Panc1 (cell line): ENCODE measurements around the gene CILP2.

Source experiments
- POLR2AphosphoS5 ChIP-seq: IDR thresholded peaks from 2 replicates; pipeline ENCODE4 v1.6.1; 2012; ENCODE audit warnings: mild to moderate bottlenecking, low read depth, low read length, moderate library complexity
- TCF7L2 ChIP-seq: IDR thresholded peaks from 2 replicates; pipeline ENCODE4 v1.6.1; 2011; ENCODE audit warnings: mild to moderate bottlenecking, low read depth, low read length, inconsistent platforms
- TF ChIP-seq, protein P1 (sequence below), 2 experiments: IDR thresholded peaks; 2 replicates each; pipeline ENCODE4 v1.6.1; 2011 to 2012; ENCODE audit warnings: low read depth in 2 of 2, control low read depth in 1 of 2, low read length in 1 of 2, mild to moderate bottlenecking in 1 of 2, moderate library complexity in 1 of 2; ENCODE audit not compliant: insufficient read depth in 1 of 2
- TF ChIP-seq, protein P2 (sequence below): fragments of 450-650 bp; IDR thresholded peaks from 2 replicates; pipeline ENCODE4 v1.5.1; 2017; ENCODE audit warnings: mild to moderate bottlenecking

DNA sequence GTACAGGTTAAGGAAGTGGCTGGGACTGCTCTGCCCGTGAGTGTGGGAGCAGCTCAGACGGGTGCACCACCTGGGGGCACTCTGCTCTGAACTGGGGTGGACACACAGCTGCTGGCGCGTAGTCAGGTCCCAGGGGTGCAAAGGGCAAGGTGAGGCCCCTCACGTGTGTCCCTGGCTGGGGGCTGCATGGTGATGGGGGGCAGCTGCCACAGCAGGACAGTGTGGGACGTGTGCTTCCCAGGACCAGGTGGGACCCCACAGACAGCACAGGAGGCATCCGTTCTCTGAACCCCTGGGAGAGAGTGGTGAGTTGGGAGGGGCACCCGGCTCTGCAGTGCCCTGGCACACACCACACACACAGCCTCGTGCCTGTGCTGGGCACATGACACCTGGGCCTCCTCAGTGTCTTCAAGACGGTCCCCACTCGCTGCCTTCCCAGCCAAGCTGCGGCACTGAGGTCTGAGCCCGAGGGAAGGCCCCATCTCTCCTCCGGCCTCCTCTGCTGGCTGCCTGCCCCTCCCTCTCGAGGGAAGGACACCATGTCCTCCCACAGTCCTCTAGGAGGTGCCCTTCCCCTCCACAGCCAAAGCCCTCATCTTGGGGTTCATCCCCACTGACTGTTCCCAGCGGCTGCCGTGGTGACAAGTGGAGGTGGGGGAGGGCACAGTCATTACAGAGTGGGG is 24.7 kb downstream of the CILP2 start:
- TF ChIP-seq, protein P1, sequence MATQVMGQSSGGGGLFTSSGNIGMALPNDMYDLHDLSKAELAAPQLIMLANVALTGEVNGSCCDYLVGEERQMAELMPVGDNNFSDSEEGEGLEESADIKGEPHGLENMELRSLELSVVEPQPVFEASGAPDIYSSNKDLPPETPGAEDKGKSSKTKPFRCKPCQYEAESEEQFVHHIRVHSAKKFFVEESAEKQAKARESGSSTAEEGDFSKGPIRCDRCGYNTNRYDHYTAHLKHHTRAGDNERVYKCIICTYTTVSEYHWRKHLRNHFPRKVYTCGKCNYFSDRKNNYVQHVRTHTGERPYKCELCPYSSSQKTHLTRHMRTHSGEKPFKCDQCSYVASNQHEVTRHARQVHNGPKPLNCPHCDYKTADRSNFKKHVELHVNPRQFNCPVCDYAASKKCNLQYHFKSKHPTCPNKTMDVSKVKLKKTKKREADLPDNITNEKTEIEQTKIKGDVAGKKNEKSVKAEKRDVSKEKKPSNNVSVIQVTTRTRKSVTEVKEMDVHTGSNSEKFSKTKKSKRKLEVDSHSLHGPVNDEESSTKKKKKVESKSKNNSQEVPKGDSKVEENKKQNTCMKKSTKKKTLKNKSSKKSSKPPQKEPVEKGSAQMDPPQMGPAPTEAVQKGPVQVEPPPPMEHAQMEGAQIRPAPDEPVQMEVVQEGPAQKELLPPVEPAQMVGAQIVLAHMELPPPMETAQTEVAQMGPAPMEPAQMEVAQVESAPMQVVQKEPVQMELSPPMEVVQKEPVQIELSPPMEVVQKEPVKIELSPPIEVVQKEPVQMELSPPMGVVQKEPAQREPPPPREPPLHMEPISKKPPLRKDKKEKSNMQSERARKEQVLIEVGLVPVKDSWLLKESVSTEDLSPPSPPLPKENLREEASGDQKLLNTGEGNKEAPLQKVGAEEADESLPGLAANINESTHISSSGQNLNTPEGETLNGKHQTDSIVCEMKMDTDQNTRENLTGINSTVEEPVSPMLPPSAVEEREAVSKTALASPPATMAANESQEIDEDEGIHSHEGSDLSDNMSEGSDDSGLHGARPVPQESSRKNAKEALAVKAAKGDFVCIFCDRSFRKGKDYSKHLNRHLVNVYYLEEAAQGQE (IDR thresholded peaks at IDR 0.05; ENCODE audit: insufficient read depth in 1 of 2, low read depth in 2 of 2, low read length in 1 of 2): no peak
- TF ChIP-seq, protein P2, sequence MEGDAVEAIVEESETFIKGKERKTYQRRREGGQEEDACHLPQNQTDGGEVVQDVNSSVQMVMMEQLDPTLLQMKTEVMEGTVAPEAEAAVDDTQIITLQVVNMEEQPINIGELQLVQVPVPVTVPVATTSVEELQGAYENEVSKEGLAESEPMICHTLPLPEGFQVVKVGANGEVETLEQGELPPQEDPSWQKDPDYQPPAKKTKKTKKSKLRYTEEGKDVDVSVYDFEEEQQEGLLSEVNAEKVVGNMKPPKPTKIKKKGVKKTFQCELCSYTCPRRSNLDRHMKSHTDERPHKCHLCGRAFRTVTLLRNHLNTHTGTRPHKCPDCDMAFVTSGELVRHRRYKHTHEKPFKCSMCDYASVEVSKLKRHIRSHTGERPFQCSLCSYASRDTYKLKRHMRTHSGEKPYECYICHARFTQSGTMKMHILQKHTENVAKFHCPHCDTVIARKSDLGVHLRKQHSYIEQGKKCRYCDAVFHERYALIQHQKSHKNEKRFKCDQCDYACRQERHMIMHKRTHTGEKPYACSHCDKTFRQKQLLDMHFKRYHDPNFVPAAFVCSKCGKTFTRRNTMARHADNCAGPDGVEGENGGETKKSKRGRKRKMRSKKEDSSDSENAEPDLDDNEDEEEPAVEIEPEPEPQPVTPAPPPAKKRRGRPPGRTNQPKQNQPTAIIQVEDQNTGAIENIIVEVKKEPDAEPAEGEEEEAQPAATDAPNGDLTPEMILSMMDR: no peak; the same call in 1 of the 2 replicates
- no peak for TF ChIP-seq POLR2AphosphoS5
- no peak for TF ChIP-seq TCF7L2
